ENCODE results near the gene ANK3.

The ANK3 gene

DNA sequence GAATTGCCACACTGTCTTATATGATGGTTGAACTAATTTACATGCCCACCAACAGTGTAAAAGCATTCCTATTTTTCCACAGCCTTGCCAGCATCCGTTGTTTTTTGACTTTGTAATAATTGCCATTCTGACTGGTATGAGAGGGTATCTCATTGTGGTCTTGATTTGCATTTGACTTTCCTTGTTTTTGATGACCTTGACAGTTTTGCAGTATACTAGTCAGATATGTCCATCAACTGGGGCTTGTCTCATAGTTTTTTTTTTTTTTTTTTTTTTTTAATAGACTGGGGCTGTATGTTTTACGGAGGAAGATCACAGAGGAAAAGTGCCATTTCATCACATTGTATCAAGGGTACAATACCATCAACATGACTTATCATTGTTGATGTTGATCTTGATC is 220.6 kb downstream of the ANK3 start:
- TF ChIP-seq, protein P1, sequence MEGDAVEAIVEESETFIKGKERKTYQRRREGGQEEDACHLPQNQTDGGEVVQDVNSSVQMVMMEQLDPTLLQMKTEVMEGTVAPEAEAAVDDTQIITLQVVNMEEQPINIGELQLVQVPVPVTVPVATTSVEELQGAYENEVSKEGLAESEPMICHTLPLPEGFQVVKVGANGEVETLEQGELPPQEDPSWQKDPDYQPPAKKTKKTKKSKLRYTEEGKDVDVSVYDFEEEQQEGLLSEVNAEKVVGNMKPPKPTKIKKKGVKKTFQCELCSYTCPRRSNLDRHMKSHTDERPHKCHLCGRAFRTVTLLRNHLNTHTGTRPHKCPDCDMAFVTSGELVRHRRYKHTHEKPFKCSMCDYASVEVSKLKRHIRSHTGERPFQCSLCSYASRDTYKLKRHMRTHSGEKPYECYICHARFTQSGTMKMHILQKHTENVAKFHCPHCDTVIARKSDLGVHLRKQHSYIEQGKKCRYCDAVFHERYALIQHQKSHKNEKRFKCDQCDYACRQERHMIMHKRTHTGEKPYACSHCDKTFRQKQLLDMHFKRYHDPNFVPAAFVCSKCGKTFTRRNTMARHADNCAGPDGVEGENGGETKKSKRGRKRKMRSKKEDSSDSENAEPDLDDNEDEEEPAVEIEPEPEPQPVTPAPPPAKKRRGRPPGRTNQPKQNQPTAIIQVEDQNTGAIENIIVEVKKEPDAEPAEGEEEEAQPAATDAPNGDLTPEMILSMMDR (IDR thresholded peaks at IDR 0.05) = no peak

DNA sequence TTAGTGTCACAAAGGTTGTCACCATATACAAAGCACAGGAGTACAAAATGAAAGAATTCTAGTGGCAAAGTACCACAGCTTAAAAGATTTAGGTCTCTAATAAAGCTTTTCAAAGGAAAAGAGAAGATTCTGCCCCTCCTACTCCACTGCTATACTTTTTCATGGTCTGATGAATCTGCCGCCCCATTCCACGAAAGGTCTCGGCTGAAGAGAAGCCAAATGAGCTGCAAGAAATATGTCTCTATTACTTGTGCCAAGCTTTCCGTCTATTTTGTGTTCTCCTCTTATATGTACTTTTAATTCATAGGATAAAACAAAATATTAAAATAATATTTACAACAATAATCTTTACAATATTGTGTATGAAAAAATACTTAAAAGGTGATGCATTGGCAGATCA is 222.6 kb downstream of the ANK3 start:
- TF ChIP-seq, protein P1 (IDR thresholded peaks at IDR 0.05) = no peak

DNA sequence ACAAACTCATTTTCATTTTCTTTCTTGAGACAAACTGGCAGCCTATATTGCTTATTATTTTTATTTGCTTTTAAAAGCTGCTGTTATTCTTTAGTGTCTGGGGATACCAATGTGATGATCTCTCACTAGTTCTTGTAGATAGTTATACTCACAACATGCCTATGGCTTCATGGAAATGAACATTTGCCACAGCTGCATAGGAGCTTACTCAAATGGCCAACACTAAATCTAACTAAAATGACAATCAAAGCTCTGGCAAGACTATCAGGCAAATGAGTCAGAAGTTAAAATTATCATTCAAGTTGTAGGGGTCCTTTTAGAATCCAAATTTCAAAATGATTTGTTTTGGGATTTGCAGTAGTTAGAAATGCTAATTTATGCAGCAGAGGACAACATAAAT is 225.9 kb downstream of the ANK3 start:
- TF ChIP-seq, protein P1 (IDR thresholded peaks at IDR 0.05) = no peak

DNA sequence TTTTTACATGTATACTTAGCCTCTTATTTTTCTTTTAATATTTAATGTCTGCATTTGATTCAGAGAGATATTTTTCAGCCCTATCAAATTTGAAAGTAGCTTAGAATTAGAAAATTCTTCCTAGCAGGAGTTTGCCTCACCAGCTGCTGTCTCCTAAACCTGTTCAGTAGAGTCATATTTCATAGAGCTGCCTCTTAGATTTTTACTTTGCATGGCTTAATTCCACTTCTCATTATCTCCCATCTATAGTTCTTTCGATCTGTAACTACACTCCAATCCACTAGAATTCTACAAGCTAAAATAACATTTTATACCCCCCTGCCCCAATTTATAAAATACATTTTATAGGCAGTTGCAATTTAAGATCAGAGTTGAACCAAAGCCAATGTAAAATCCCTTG is 227.0 kb downstream of the ANK3 start:
- TF ChIP-seq, protein P1 (IDR thresholded peaks at IDR 0.05) = no peak

DNA sequence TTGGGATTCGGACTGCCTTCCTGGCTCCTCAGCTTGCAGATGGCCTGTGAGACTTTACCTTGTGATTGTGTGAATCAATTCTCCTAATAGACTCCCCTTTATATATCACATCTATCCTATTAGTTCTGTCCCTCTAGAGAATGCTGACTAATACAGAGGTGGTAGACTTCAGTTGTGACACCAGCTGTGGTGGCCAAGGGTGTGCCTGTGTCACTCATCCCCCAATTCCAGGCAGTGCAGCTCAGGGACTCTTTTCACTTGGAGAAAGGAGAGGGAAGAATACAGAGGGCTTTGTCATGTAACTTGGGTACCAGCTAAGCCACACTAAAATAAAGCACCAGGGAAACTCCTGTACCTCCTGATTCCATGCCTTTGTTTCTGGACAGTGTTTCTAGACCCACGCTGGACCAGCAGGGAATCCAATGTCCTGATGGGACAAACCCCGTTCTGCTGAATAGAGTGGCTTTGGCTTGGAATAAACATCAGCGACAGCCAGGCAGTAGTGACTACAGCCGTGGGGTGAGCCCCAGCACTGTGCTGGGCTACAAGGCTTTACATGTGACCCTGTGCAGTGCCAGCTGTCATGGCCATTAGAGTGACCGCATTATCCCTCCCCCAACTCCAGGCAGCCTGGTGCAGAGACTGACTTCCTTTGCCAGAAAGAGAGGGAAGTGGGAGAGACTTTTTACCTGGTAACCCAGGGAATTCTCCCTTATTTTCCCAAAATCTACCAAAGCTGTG is 233.6 kb downstream of the ANK3 start:
- TF ChIP-seq, protein P1 (IDR thresholded peaks at IDR 0.05) = no peak

DNA sequence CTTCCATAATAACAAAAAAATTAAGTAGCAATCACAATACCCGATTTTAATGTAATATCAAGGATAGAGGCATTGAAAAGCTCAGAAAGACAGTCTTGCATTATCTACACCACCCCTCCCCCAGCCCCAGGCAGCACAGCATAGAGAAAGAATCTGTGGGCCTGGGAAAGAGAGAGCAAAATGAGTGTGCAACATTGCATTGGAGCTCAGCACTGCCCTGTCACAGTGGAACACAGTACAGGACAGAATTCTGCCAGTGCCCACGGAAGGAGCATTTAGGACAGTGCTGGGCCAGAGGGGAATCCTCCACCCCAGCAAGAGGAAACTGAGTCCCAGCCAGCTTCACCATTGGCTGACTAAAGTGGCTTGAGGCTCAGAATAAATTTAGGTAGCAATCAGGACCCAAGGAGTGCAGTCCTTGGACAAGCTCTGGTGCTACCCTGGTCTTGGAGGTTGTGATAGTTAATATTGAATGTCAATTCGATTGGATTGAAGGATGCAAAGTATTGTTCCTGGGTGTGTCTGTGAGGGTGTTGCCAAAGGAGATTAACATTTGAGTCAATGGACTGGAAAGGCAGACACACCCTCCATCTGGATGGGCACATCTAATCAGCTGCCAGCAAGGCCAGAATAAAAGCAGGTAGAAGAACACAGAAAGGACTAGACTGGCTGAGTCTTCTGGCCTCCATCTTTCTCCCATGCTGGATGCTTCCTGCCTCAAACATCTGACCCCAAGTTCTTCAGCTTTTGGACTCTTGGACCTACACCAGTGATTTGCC is 234.4 kb downstream of the ANK3 start:
- TF ChIP-seq, protein P1 (IDR thresholded peaks at IDR 0.05) = no peak

DNA sequence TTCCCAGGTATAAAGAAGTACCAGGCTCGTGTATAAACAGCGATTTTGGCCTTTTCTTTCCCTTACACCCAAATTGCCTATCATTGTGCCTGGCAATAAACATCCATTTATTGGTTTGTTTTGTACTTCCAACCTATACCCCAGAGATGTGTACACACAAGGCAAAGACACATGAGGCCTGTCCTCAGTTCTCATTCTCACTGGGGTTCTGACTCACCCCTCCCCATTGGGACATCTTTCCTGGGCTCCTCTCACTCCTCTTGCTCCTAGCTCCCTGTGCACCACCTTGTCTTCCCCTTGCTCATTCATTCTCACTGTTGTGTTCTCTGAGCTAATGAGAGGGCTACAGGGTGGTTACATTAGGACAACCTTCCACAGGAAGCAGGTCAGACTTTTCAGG is 240.7 kb downstream of the ANK3 start:
- TF ChIP-seq, protein P1 (IDR thresholded peaks at IDR 0.05) = no peak

Measured in LNCAP (cell line).